WTC11 (cell line): ENCODE data around the gene FAU. TPM values are rescaled to one million over a fixed set of nuclear protein-coding genes. Genes with fewer than 3 reads are reported as not detected.
A peak's percentile ranks its signal among the peaks of the same experiment; 100 is the strongest.

ENCODE experiments used
- ATAC-seq: fragments of 200-7000 bp; cut with Tn5 transposase; 2 replicates; pipeline ENCODE4 v1.10.0; 2021; ENCODE audit warnings: mild to moderate bottlenecking, moderate library complexity
- CTCF ChIA-PET: fragments of 300-600 bp; sonication (Branson Sonifier 250); formaldehyde crosslinking; loops from one replicate; lab custom pipeline; 2021; ENCODE audit warnings: antibody characterized with exemption; lab: Charles Lee
- POLR2A ChIA-PET: fragments of 350-600 bp; sonication (Branson Sonifier 250); formaldehyde crosslinking; loops from one replicate; lab custom pipeline; 2021; ENCODE audit warnings: antibody characterized with exemption; lab: Charles Lee
- DNase-seq: peaks from one replicate; pipeline ENCODE4 v3.0.0; 2021; ENCODE audit warnings: low spot score
- H3K27ac Mint-ChIP-seq: 2 replicates; pipeline ENCODE4 v1.8.0; 2021; ENCODE audit warnings: mixed read lengths
- H3K27me3 Mint-ChIP-seq: 2 replicates; pipeline ENCODE4 v1.8.0; 2021; ENCODE audit warnings: low read depth, mild to moderate bottlenecking, moderate library complexity, mixed read lengths
- H3K36me3 Mint-ChIP-seq: 2 replicates; pipeline ENCODE4 v1.8.0; 2021; ENCODE audit warnings: mixed read lengths
- H3K4me1 Mint-ChIP-seq: 2 replicates; pipeline ENCODE4 v1.8.0; 2022; ENCODE audit warnings: mixed read lengths
- H3K4me3 Mint-ChIP-seq: 2 replicates; pipeline ENCODE4 v1.8.0; 2021; ENCODE audit warnings: mild to moderate bottlenecking, moderate library complexity, mixed read lengths
- H3K9me3 Mint-ChIP-seq: 2 replicates; pipeline ENCODE4 v1.8.0; 2021; ENCODE audit warnings: mixed read lengths
- NFATC4 ChIP-seq: fragments of 250-450 bp; sonication (Bioruptor Pico); IDR thresholded peaks from 2 replicates; pipeline ENCODE4 v1.9.0; 2021; ENCODE audit warnings: mild to moderate bottlenecking
- NFYB ChIP-seq: sonication (generic); formaldehyde crosslinking; conservative IDR thresholded peaks from 2 replicates; pipeline ENCODE4 v1.8.0; 2022; ENCODE audit warnings: low read depth, missing genetic modification reagents
- NR1H2 ChIP-seq: sonication (generic); formaldehyde crosslinking; IDR thresholded peaks from 2 replicates; pipeline ENCODE4 v1.9.0; 2021; ENCODE audit warnings: mild to moderate bottlenecking, moderate library complexity, missing genetic modification reagents
- OVOL2 ChIP-seq: fragments of 250-450 bp; sonication (Bioruptor Pico); IDR thresholded peaks from 2 replicates; pipeline ENCODE4 v1.9.0; 2021; ENCODE audit warnings: mild to moderate bottlenecking, borderline replicate concordance
- RELA ChIP-seq: sonication (generic); formaldehyde crosslinking; IDR thresholded peaks from 2 replicates; pipeline ENCODE4 v1.8.1; 2022; ENCODE audit warnings: missing genetic modification reagents, mild to moderate bottlenecking, borderline replicate concordance
- SMAD3 ChIP-seq: sonication (generic); formaldehyde crosslinking; IDR thresholded peaks from 2 replicates; pipeline ENCODE4 v1.8.0; 2022; ENCODE audit warnings: missing genetic modification reagents, mild to moderate bottlenecking, borderline replicate concordance
- SOX15 ChIP-seq: fragments of 250-450 bp; sonication (Bioruptor Pico); IDR thresholded peaks from 2 replicates; pipeline ENCODE4 v1.9.0; 2021; ENCODE audit warnings: mild to moderate bottlenecking
- TP53 ChIP-seq: sonication (generic); formaldehyde crosslinking; IDR thresholded peaks from 2 replicates; pipeline ENCODE4 v1.8.1; 2023; ENCODE audit warnings: mild to moderate bottlenecking, missing genetic modification reagents
- ZBTB43 ChIP-seq: sonication (generic); formaldehyde crosslinking; IDR thresholded peaks from 2 replicates; pipeline ENCODE4 v1.8.1; 2023; ENCODE audit warnings: mild to moderate bottlenecking, missing genetic modification reagents
- ZNF396 ChIP-seq: fragments of 250-450 bp; sonication (Bioruptor Pico); IDR thresholded peaks from 2 replicates; pipeline ENCODE4 v1.8.0; 2021; ENCODE audit warnings: mild to moderate bottlenecking, moderate library complexity, borderline replicate concordance
- ZNF671 ChIP-seq: fragments of 250-450 bp; sonication (Bioruptor Pico); IDR thresholded peaks from 2 replicates; pipeline ENCODE4 v1.8.0; 2021; ENCODE audit warnings: mild to moderate bottlenecking
- ZSCAN18 ChIP-seq: fragments of 250-450 bp; sonication (Bioruptor Pico); IDR thresholded peaks from 2 replicates; pipeline ENCODE4 v2.1.2; 2022; ENCODE audit warnings: mild to moderate bottlenecking, moderate library complexity
- total RNA-seq: library from RNA; stranded (reverse); gene quantifications from 3 replicates; pipeline ENCODE4 v1.2.3, GENCODE V29; 2021
- TF ChIP-seq, protein P1 (sequence below): sonication (generic); formaldehyde crosslinking; IDR thresholded peaks from 2 replicates; pipeline ENCODE4 v1.8.0; 2022; ENCODE audit warnings: mild to moderate bottlenecking, missing genetic modification reagents
- TF ChIP-seq, protein P2 (sequence below): fragments of 200-600 bp; IDR thresholded peaks from 2 replicates; pipeline ENCODE4 v1.8.0; 2022; ENCODE audit warnings: antibody characterized with exemption
- TF ChIP-seq, protein P3 (sequence below): fragments of 250-450 bp; sonication (Bioruptor Pico); IDR thresholded peaks from 2 replicates; pipeline ENCODE4 v1.9.0; 2021; ENCODE audit warnings: mild to moderate bottlenecking
- TF ChIP-seq, protein P4 (sequence below): fragments of 250-450 bp; sonication (Bioruptor Pico); IDR thresholded peaks from 2 replicates; pipeline ENCODE4 v1.9.0; 2021; ENCODE audit warnings: mild to moderate bottlenecking

Gene FAU
- total RNA-seq, 1 experiment from 2014 or later = 991 TPM

- TF ChIP-seq, protein P1, sequence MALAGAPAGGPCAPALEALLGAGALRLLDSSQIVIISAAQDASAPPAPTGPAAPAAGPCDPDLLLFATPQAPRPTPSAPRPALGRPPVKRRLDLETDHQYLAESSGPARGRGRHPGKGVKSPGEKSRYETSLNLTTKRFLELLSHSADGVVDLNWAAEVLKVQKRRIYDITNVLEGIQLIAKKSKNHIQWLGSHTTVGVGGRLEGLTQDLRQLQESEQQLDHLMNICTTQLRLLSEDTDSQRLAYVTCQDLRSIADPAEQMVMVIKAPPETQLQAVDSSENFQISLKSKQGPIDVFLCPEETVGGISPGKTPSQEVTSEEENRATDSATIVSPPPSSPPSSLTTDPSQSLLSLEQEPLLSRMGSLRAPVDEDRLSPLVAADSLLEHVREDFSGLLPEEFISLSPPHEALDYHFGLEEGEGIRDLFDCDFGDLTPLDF (CRISPR knock-in tag) = no peak
- TF ChIP-seq, protein P2, sequence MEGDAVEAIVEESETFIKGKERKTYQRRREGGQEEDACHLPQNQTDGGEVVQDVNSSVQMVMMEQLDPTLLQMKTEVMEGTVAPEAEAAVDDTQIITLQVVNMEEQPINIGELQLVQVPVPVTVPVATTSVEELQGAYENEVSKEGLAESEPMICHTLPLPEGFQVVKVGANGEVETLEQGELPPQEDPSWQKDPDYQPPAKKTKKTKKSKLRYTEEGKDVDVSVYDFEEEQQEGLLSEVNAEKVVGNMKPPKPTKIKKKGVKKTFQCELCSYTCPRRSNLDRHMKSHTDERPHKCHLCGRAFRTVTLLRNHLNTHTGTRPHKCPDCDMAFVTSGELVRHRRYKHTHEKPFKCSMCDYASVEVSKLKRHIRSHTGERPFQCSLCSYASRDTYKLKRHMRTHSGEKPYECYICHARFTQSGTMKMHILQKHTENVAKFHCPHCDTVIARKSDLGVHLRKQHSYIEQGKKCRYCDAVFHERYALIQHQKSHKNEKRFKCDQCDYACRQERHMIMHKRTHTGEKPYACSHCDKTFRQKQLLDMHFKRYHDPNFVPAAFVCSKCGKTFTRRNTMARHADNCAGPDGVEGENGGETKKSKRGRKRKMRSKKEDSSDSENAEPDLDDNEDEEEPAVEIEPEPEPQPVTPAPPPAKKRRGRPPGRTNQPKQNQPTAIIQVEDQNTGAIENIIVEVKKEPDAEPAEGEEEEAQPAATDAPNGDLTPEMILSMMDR = no peak
- TF ChIP-seq, protein P3, sequence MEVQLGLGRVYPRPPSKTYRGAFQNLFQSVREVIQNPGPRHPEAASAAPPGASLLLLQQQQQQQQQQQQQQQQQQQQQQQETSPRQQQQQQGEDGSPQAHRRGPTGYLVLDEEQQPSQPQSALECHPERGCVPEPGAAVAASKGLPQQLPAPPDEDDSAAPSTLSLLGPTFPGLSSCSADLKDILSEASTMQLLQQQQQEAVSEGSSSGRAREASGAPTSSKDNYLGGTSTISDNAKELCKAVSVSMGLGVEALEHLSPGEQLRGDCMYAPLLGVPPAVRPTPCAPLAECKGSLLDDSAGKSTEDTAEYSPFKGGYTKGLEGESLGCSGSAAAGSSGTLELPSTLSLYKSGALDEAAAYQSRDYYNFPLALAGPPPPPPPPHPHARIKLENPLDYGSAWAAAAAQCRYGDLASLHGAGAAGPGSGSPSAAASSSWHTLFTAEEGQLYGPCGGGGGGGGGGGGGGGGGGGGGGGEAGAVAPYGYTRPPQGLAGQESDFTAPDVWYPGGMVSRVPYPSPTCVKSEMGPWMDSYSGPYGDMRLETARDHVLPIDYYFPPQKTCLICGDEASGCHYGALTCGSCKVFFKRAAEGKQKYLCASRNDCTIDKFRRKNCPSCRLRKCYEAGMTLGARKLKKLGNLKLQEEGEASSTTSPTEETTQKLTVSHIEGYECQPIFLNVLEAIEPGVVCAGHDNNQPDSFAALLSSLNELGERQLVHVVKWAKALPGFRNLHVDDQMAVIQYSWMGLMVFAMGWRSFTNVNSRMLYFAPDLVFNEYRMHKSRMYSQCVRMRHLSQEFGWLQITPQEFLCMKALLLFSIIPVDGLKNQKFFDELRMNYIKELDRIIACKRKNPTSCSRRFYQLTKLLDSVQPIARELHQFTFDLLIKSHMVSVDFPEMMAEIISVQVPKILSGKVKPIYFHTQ (CRISPR knock-in tag) = no peak
- TF ChIP-seq OVOL2 (CRISPR knock-in tag) (no peak), ZBTB43 (CRISPR knock-in tag) (no peak), NFYB (no peak)
These were observed 18.5 kb downstream of the FAU start (continued) for GRCh38 chr11:65103476-65103875.

GRCh38 chr11:65102142-65103095, 19.5 kb downstream of the FAU start:
- no peaks in the 10 kb centered on the region for H3K9me3 Mint-ChIP-seq
- no peak overlapping the region for H3K4me3 Mint-ChIP-seq
- DNase-seq = no peak
- CTCF ChIA-PET = interaction anchor here (0.7 to 9.9 kb wide), 2 partner anchors 9 to 34 kb away, joined by 4 to 104 read pairs; partner anchors contain the start of gene TM7SF2
- POLR2A ChIA-PET = interaction anchor here (1.6 kb wide), 1 partner anchor 9 kb away, joined by 3 read pairs; the partner anchor contains the start of gene TM7SF2
- TF ChIP-seq TP53 (CRISPR knock-in tag) = no peak
- no peak for TF ChIP-seq ZNF396 (CRISPR knock-in tag)
- H3K36me3 Mint-ChIP-seq = peaks cover 11% of the 10 kb centered on the region
- no peaks in the 10 kb centered on the region for H3K27me3 Mint-ChIP-seq
- H3K27ac Mint-ChIP-seq = 0 out of 2 replicates have a peak overlapping the region, but pooled peaks have one; percentile 32
- no peak for ATAC-seq
- no peaks in the 10 kb centered on the region for H3K4me1 Mint-ChIP-seq

DNA sequence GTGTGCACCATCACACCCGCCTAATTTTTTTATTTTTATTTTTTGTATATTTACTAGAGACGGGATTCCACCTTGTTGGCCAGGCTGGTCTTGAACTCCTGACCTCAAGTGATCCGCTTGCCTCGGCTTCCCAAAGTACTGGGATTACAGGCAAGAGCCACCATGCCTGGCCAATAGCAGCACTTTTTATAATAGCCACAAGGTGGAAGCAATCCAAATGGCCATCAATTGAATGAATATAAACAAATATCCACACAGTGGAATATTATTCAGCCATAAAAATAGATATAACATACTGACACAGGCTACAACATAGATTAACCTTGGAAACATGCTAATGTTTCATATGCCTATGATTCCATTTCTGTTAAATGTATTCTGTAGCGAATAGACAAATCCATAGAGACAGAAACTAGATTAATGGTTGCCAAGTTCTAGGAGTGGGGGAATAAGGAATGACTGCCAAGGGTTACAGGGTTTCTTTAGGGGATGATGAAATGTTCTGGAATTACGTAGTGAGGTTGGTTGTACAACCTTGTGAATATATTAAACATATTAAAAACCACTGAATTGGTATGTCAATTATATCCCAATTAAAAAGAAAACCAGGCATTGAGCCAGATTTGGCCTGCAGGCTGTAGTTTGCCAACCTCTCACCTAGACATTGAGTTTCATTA, 21.1 kb downstream of the FAU start:
- TF ChIP-seq SMAD3 (CRISPR knock-in tag) (no peak), RELA (CRISPR knock-in tag) (no peak), NFATC4 (no peak), ZNF671 (no peak), NR1H2 (CRISPR knock-in tag) (no peak), SOX15 (CRISPR knock-in tag) (no peak), ZSCAN18 (CRISPR knock-in tag) (no peak)
- TF ChIP-seq, protein P4, sequence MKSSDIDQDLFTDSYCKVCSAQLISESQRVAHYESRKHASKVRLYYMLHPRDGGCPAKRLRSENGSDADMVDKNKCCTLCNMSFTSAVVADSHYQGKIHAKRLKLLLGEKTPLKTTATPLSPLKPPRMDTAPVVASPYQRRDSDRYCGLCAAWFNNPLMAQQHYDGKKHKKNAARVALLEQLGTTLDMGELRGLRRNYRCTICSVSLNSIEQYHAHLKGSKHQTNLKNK (CRISPR knock-in tag) = no peak
- Mint-ChIP-seq H3K9me3 (no peaks in the 10 kb centered on the region), H3K4me3 (no peak overlapping the region), H3K27ac (no peak overlapping the region), H3K4me1 (peaks cover 4% of the 10 kb centered on the region), H3K36me3 (peaks cover 11% of the 10 kb centered on the region), H3K27me3 (no peaks in the 10 kb centered on the region)
- ATAC-seq (no peak), DNase-seq (no peak)
- ChIA-PET POLR2A (interaction anchor here (1.0 kb wide), 1 partner anchor 17 kb away, joined by 10 read pairs; the partner anchor contains the start of gene ZNHIT2), CTCF (interaction anchor here (9.9 kb wide), 1 partner anchor 11 kb away, joined by 104 read pairs; the partner anchor contains the start of gene TM7SF2)
